HepG2 (cell line): ENCODE results near the gene PNPLA2. TPM values are rescaled to one million over a fixed set of nuclear protein-coding genes. Genes with fewer than 3 reads are reported as not detected.

Source experiments
- ATAC-seq: fragments of 200-7000 bp; cut with Tn5 transposase; 3 replicates; pipeline ENCODE4 v1.9.1; 2020; ENCODE audit warnings: mild to moderate bottlenecking, moderate library complexity
- BruUV-seq: library from RNA; stranded (reverse); fragments of 400-500 nt; replicated peaks from 2 replicates; lab custom pipeline; 2021; lab: Mats Ljungman, UMichigan
- CTCF ChIA-PET: fragments of 300-600 bp; formaldehyde crosslinking; extraction: SDS; loops from one replicate; lab custom pipeline; 2021; ENCODE audit warnings: low total read pairs, inconsistent platforms, low intra/inter-chr PET ratio; lab: Yijun Ruan, JAX
- POLR2A ChIA-PET: fragments of 350-600 bp; sonication (Branson Sonifier 250); formaldehyde crosslinking; loops from one replicate; lab custom pipeline; 2020; ENCODE audit warnings: antibody characterized with exemption, inconsistent platforms; lab: Yijun Ruan, JAX
- DNase-seq: peaks from one replicate; pipeline ENCODE4 v3.0.0-alpha.2; 2015; ENCODE audit warnings: low spot score
- FAIRE-seq: peaks from 3 replicates; lab custom pipeline; 2011; peaks lifted over from hg19 to GRCh38; lab: Jason Lieb, UNC
- H2AFZ ChIP-seq: one replicate; pipeline ENCODE4 v1.6.1; 2011; ENCODE audit warnings: low read length, inconsistent platforms
- H3K27ac ChIP-seq: fragments of 300-600 bp; 3 replicates; pipeline ENCODE4 v1.8.0; 2011; ENCODE audit warnings: mixed run types, mild to moderate bottlenecking, mixed read lengths, low read length, inconsistent platforms; ENCODE audit not compliant: insufficient read depth; ENCODE audit errors: extremely low read length
- H3K27me3 ChIP-seq, 2 experiments: fragments of 200-600 bp in 1 of 2; 2 replicates in 1 of 2; 3 replicates in 1 of 2; pipeline versions ENCODE4 v1.6.0 to v1.8.0; 2011; ENCODE audit warnings: low read length in 2 of 2, mild to moderate bottlenecking in 2 of 2, moderate library complexity in 2 of 2, inconsistent platforms in 1 of 2; ENCODE audit not compliant: insufficient read depth in 2 of 2, control insufficient read depth in 1 of 2
- H3K36me3 ChIP-seq, 2 experiments: fragments of 200-600 bp in 1 of 2; replicated peaks in 1 of 2; 2 replicates in 1 of 2; 3 replicates in 1 of 2; pipeline versions ENCODE4 v1.5.1 to v1.8.0; 2011; ENCODE audit warnings: low read length in 2 of 2, inconsistent platforms in 1 of 2; ENCODE audit not compliant: insufficient read depth in 2 of 2, control insufficient read depth in 1 of 2
- H3K4me1 ChIP-seq: 2 replicates; pipeline ENCODE4 v1.5.1; 2012; ENCODE audit warnings: low read length, inconsistent platforms; ENCODE audit not compliant: insufficient read depth
- H3K4me2 ChIP-seq: 2 replicates; pipeline ENCODE4 v1.6.0; 2011; ENCODE audit warnings: low read depth, low read length, inconsistent platforms
- H3K4me3 ChIP-seq, 3 experiments: fragments of 200-600 bp in 1 of 3; sonication (generic), shearing (Covaris generic) in 1 of 3; replicated peaks in 1 of 3; 2 replicates each; pipeline ENCODE4 v1.5.1; 2011 to 2016; ENCODE audit warnings: low read length in 3 of 3, inconsistent platforms in 2 of 3, low read depth in 2 of 3, mild to moderate bottlenecking in 2 of 3, control low read depth in 1 of 3, mixed read lengths in 1 of 3; ENCODE audit not compliant: insufficient read depth in 1 of 3
- H3K79me2 ChIP-seq: one replicate; pipeline ENCODE4 v1.6.1; 2011; ENCODE audit warnings: low read length, inconsistent platforms; ENCODE audit not compliant: insufficient read depth
- H3K9ac ChIP-seq: 2 replicates; pipeline ENCODE4 v1.6.0; 2011; ENCODE audit warnings: mild to moderate bottlenecking, low read depth, low read length, inconsistent platforms; ENCODE audit not compliant: insufficient read depth
- H3K9me3 ChIP-seq: 2 replicates; pipeline ENCODE4 v1.5.1; 2012; ENCODE audit warnings: mild to moderate bottlenecking, low read length
- H4K20me1 ChIP-seq: 2 replicates; pipeline ENCODE4 v1.6.0; 2011; ENCODE audit warnings: inconsistent platforms, mild to moderate bottlenecking, low read length, moderate library complexity; ENCODE audit not compliant: insufficient read depth
- AGO1 ChIP-seq: fragments of 200-400 bp; formaldehyde crosslinking; IDR thresholded peaks from 2 replicates; pipeline ENCODE4 v1.6.1; 2017; ENCODE audit warnings: mild to moderate bottlenecking, low read depth, low read length, moderate library complexity; ENCODE audit not compliant: poor library complexity, severe bottlenecking
- AGO2 ChIP-seq: fragments of 200-400 bp; formaldehyde crosslinking; optimal IDR thresholded peaks from 2 replicates; pipeline ENCODE3; 2017; ENCODE audit warnings: mild to moderate bottlenecking, low read depth, low read length, moderate library complexity
- POLR2A ChIP-seq, 2 experiments: IDR thresholded peaks; 2 replicates each; pipeline ENCODE4 v1.6.1; 2011; ENCODE audit warnings: low read depth in 2 of 2, low read length in 2 of 2, mild to moderate bottlenecking in 1 of 2, moderate library complexity in 1 of 2; ENCODE audit not compliant: insufficient read depth in 1 of 2
- RBM22 ChIP-seq: fragments of 200-400 bp; formaldehyde crosslinking; optimal IDR thresholded peaks from 2 replicates; pipeline ENCODE3; 2017; ENCODE audit warnings: mild to moderate bottlenecking, low read length, moderate library complexity
- SMAD9 ChIP-seq: sonication (generic); formaldehyde crosslinking; IDR thresholded peaks from 2 replicates; pipeline ENCODE4 v1.5.1; 2020; ENCODE audit warnings: mild to moderate bottlenecking, missing genetic modification reagents
- SP5 ChIP-seq: IDR thresholded peaks from 2 replicates; pipeline ENCODE4 v1.6.1; 2016; ENCODE audit warnings: low read depth, borderline replicate concordance
- ZKSCAN1 ChIP-seq: fragments of 150-350 bp; IDR thresholded peaks from 2 replicates; pipeline ENCODE4 v1.6.1; 2014; ENCODE audit warnings: low read length
- ZNF225 ChIP-seq: sonication (generic); formaldehyde crosslinking; IDR thresholded peaks from 2 replicates; pipeline ENCODE4 v1.4.0; 2020; ENCODE audit warnings: mild to moderate bottlenecking, missing genetic modification reagents
- ZNF503 ChIP-seq: sonication (generic); formaldehyde crosslinking; IDR thresholded peaks from 2 replicates; pipeline ENCODE4 v1.4.0; 2020; ENCODE audit warnings: missing genetic modification reagents
- ZSCAN9 ChIP-seq: IDR thresholded peaks from 2 replicates; pipeline ENCODE4 v1.6.1; 2016; ENCODE audit warnings: borderline replicate concordance
- WGBS: methylation state at CpG from one replicate; pipeline ENCODE4 v1.1.6; 2017; ENCODE audit warnings: low lambda C conversion rate; 5-methylcytosine and 5-hydroxymethylcytosine counted together
- in situ Hi-C: cut with HindIII; loops from 2 replicates; pipeline ENCODE4 v1.10.0; 2017; ENCODE audit warnings: low pct_unique_long_range_greater_than_20kb; ENCODE audit not compliant: extremely low pct_ligation_motif_present
- intact Hi-C: fragments of 100-400 bp; cut with micrococcal nuclease; formaldehyde crosslinking; loops from one replicate; pipeline ENCODE4 v1.10.0; 2022; ENCODE audit not compliant: unreplicated experiment
- polyA plus RNA-seq, 8 experiments: library from polyadenylated mRNA; depleted of rRNA in 3 of 8; stranded (reverse) in 7 of 8; unstranded in 1 of 8; fragments of >200 nt; fragmentation: Illumina TruSeq in 4 of 8; extraction: Trizol in 4 of 8; gene quantifications; 2 replicates each; pipeline versions ENCODE4 v1.2.1 to v1.2.3, GENCODE V29; 2011 to 2016; ENCODE audit warnings: low read depth in 4 of 8, missing spikeins in 1 of 8, mixed read lengths in 1 of 8; ENCODE audit not compliant: insufficient read depth in 1 of 8
- total RNA-seq, 5 experiments: library from RNA; depleted of rRNA; stranded (reverse); fragments of >200 nt; fragmentation: Illumina TruSeq; extraction: Trizol; gene quantifications; 2 replicates each; pipeline ENCODE4 v1.2.3, GENCODE V29; 2016; ENCODE audit warnings: low read depth in 1 of 5

Gene PNPLA2
- total and polyA plus RNA-seq, 2 of the 13 experiments (the other 11 are each of a cell fraction or from before 2014, with no cell fraction given) = 10.5 to 43.2 TPM

DNA sequence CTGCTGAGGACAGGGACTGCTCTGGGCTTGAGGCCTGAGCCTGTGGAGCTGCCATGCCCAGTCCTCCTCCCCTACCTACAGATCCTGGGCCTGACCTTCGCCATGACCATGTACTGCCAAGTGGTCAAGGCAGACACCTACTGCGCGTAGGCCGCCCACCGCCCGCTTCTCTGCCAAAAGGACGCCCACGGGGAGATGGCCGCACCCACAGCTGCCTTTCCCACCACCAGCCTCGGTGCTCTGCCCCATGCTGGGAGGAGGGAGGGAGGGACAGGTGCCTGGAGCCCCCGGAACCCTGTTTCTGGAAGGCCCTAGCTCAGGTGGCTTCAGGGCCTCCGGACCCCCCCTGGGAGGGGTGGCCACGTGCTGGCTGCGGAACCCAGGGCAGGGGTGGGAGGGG is 47.8 kb downstream of the PNPLA2 start:
- H4K20me1 ChIP-seq = no peaks in the 10 kb centered on the region
- H3K4me1 ChIP-seq = 0 out of 2 replicates have a peak, but pooled peaks cover 8% of the 10 kb centered on the region
- no peak overlapping the region for H3K4me3 ChIP-seq
- in situ Hi-C loops = no loop called here
- H3K9me3 ChIP-seq = no peaks in the 10 kb centered on the region
- no peak overlapping the region for H3K4me2 ChIP-seq
- WGBS = 99% methylated on average over 12 of the region's 14 CpGs
- H2AFZ ChIP-seq = no peak overlapping the region
- peak; percentile 1; the same call in 1 of the 3 replicates for ATAC-seq
- TF ChIP-seq ZNF503 (CRISPR knock-in tag) = no peak
- peak; percentile 57 for TF ChIP-seq AGO2
- TF ChIP-seq SP5 (CRISPR knock-in tag) = no peak
- no peak for TF ChIP-seq SMAD9 (CRISPR knock-in tag)
- TF ChIP-seq POLR2A (IDR thresholded peaks at IDR 0.05; ENCODE audit: insufficient read depth in 1 of 2, low read depth in 2 of 2, low read length in 2 of 2) = 0 out of 4 replicates have a peak, but pooled peaks of 1 of the 2 experiments have one; percentile 28
- TF ChIP-seq AGO1 = peak; percentile 59
- no peak for TF ChIP-seq ZSCAN9 (CRISPR knock-in tag)
- TF ChIP-seq ZNF225 (CRISPR knock-in tag) = no peak
- TF ChIP-seq ZKSCAN1 = 0 out of 2 replicates have a peak, but pooled peaks have one; percentile 18
- peak; percentile 76 for TF ChIP-seq RBM22
- TF ChIP-seq, all 625 proteins: peak for 5
- Histone ChIP-seq H3K36me3 (peaks cover 3 to 6% of the 10 kb centered on the region in 2 experiments; a peak in 2 of 5 replicates), H3K9ac (no peak overlapping the region), H3K27ac (no peak overlapping the region), H3K27me3 (no peaks in the 10 kb centered on the region), H3K79me2 (no peaks in the 10 kb centered on the region)
- DNase-seq (no peak), FAIRE-seq (no peak)
- intact Hi-C loops = no loop called here
- BruUV-seq = no TSS peak
- CTCF ChIA-PET = no interaction called here
- POLR2A ChIA-PET = no interaction called here
